Activated gamma-delta T cell treated with anti-CD3 and anti-CD28 coated beads, Interleukin-2, amount 50 U/mL, for 16 hours (primary cell): Measurements from ENCODE around the gene PARD3.

ENCODE experiments used
- DNase-seq: peaks from one replicate; pipeline ENCODE4 v3.0.0-alpha.2; 2020; ENCODE audit warnings: low read depth

Gene PARD3

DNA sequence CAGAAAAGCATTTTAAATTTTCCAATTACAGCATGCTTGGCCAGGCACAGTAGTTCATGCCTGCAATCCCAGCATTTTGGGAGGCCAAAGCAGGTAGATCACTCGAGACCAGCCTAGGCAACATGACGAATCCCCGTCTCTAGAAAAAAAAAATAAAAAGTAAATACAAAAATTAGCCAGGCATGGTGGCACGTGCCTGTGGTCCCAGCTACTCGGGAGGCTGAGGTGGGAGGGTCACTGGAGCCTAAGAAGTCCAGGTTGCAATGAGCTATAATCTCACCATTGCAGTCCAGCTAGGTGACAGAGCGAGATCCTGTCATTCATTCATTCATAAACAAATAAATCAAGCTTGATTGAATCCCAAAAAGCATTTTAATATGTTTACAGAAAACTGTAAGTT is 234.9 kb downstream of the PARD3 start:
- no peak for DNase-seq

DNA sequence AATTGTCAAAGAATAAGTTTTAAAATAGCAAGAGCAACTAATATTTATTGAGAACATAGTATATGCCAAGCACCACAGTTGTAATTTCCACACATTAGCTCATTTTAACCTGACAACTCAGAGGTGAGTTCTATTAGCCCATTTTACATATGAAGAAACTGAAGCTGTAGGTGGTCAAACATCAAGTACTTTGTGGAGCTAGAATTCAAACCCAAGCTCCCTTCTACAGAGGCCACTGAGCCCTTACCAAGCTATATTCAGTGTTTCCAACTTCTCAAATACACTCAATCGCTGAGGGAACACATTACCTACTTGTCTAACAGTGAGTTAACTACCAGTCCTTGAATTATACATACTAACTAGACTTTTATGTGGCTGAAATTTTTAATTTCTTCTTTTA is 236.6 kb downstream of the PARD3 start:
- no peak for DNase-seq

DNA sequence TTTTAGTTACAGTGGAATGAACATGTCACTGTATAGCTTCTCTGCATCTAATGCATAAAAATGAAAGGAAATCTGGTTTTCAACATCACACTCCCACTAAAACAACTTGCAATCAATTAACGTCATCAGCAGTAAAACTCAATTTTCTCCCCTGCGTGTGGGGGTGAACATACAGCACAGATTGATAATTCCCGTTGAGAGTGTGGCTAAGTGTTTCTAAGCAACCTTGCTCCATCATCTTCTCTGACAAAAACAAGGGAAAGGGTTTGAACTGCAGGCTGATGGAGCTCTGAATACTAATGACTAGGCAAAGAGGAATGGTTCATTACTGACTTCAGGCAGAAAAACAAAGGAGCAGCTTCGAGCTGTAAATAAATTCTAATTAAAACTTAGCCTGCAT is 238.3 kb downstream of the PARD3 start:
- DNase-seq = no peak

GRCh38 chr10:34575882-34576281 is 239.2 kb downstream of the PARD3 start:
- DNase-seq = no peak

DNA sequence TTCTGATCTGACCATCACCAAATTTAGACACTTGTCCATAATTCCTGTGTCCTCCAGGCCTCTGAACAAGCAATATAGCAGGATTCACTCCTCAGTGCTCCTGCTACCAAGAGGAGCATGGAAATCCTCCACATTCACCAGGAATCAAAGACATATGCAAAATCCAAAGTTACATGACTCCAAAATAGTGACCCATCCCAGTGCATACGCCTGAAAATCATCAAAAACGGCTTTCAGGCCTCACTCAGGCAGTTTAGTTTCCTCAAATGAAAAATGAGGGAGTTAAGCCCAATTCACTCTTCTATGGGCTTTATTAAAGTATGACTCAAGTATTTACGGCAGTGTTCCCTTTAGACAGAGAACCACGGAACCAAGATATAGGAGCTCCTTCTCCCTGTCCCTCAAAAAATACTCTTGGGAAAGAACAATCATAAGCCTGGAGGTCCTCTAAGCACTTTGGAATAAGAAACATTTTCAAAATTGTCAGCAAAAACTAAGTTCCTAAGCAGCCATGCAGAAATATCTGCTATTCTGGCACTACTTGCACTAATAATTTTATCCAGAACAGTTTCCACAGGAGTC is 240.7 kb downstream of the PARD3 start:
- DNase-seq = no peak

- no peak for DNase-seq
These were observed 244.2 kb downstream of the PARD3 start for GRCh38 chr10:34570887-34571286.

DNA sequence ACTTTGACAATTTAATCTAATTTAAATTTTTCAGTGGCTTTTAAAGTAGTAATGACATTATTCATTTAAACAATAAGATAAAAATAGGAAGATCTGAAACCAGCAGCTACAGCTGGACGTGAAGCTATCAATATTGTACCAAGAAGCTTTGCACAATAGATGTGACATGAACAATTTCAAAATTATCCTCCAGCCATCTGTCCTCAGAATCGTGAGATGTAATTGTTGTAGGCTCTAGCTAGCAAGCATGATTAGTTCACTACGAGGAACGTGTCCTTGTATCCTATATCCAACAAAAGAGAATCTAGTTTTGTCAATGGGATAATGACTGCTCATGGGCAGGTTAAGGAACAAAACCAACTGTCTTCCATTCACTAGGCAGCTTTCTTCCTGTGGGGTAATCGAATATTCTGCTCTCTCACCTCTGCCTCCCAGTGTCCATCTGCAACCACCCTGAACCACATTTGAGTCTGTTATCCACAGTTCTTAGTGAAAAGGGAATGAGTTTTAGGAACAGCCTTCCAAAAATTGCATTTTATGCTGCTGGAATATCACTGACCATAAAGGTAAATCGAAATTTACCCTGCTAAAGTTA is 247.3 kb downstream of the PARD3 start:
- no peak for DNase-seq

DNA sequence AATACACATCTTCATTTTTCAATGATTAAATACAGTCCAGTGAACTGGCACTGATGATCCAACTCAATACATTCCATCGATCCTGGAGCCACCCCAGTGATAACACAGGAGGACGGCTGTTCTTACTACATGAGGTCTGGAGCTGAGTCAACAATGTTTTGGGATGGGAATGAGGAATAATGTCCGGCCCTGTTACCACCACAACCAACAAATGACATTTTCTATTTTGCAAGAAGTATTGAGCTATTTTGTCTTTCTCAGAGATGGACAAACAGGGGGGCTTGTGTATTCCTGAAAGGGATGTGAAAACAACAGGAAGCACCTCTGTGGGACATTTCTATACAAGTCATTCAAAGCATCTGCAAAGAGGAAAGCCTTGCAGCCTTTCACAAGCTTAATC is 249.2 kb downstream of the PARD3 start:
- DNase-seq = no peak

DNA sequence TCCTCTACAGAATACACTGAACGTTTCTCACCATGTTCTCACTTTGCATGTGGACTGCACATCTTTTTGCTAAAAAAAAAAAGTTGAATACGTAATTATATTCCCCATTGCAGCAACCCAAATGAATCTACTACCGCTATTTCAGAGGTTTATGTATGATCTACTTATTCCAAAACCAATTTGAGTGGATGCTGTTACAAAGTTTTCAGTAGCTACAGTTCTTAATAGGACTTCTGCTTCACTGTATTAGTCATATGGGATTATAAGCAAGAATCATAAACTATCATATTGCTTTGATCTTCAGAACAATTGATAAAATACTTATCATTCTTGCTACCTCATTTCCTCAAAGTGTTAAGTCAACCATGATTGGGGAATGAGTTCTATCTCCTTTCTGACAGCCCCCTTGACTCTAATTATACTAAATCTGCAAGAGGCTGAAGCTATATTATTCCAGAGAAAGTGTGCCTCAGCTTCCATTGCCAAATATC is 257.0 kb downstream of the PARD3 start:
- DNase-seq = no peak

- DNase-seq = no peak
These were observed 257.9 kb downstream of the PARD3 start for GRCh38 chr10:34557173-34557572.

DNA sequence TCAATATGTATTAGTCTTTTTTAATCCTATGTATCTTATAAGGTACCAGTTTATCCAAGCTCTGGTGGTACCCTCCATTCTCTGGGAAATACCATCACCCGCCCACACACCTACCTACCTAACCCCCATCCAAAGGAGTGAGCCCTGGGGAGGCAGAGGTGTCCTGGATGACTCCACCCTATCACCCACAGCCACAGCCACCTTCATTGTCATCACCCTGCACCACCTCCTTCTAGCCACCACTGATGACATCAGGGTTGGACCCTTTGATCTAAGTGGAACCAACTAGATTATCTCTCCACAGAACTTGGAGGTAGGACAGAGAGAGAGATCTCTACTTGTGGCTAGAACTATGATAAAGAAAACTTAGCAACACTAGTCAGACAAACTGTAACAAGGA is 259.4 kb downstream of the PARD3 start:
- DNase-seq = no peak

DNA sequence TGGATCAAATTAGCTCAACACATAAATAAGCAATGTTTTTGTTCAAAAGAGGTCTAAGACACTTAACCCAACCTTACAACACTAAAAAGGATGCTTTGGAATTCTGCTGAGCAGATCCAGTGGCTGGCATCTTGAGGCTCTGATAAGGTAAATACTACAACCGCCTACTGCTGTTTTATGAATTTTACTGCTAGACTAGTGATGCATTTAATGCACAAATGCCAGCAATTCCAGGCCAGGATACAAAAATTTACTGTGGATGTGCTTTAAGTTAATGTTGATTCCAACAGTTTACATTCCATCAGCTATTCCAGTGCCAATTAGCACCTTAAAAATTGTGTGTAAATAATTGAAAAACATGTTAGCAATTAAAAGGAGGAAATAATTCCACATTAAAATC is 261.3 kb downstream of the PARD3 start:
- DNase-seq = no peak

DNA sequence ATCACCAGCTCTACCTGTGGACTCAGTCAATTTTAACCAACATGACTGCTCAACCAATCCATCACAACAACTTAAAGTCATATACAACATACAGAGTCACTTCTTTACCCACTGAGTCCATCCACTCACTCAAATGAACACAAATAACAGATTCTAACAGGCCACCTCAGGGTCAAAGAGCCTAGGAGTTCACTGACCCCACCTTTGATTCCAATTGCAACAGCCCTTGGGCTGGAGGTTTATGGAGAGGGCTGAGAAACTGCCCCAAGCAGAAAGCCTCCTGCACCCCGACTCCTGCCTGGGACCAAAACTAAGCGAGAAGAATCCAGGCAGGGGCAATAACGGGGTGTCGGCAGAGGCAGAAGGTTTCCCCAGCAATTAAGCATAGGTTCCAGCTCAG is 263.8 kb downstream of the PARD3 start:
- no peak for DNase-seq

DNA sequence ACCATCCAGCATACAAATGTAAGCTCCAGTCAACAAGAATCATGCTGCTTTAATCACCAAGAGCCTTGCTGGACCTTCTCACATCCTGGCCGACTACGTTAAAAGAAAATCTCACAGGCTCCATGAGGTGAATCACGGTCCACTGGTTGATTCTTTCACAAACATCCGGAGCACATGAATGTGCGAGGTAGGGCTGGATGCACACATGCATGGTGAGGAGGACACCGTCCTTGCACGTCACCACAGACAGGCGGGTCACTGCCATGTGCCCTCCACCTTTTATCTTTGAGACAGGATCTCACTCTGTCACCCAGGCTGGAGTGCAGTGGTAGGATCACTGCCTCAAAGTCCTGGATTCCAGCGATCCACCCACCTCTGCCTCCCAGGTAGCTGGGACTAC is 265.1 kb downstream of the PARD3 start:
- DNase-seq = no peak

DNA sequence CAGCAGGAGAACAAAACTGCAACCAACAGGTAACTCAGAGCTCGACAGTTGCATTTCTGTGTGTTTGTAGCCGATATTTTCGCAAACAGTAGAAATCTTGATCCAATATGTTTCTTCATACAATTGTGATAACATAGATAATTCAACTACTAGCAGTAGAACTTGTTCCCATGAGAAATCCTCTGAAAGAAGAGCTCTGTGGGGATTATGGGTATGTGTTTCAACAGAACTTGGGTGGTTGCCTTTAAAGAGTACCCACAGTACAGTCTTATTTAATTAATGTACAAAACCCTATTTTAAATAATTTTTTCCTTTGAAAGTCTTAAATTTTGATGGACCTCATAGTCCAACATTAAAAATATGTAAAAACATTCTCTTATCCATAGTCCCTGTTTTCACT is 266.1 kb downstream of the PARD3 start:
- no peak for DNase-seq

DNA sequence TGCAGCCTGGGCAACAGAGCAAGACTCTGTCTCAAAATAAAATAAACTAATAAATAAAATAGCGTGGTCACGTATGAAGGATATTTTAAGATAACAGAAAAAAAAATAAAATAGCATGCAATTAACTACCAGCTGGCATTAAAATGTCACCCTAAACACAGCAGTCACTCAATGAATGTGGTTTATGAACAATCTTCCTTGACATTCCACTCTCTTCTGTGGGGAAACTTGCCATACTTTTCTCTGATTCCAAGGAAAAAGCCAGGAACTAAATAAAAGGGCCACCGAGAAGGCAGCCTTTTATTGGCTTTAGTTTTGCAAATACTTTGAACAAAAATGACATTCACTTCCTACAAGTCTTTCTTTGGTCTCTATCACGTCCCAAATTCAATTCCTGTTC is 266.6 kb downstream of the PARD3 start:
- no peak for DNase-seq

GRCh38 chr10:34547695-34548094 is 267.4 kb downstream of the PARD3 start:
- no peak for DNase-seq

DNA sequence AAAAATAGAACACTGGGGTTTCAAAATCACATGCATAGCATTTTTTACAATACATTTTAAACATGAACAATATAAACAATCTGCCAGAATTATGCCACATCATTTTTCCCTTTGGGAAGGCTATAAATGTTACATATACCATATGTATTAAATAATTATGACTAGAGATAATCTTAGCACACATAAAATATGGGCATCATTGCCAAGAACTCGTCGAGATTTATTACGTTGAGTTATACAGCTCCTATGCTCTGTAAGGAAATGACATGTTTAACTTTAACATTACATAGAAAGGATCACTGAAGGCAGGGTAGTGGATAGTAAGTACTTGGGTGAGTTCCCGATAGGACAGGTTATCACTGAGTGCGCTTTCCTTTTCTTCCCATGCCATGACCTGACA is 267.8 kb downstream of the PARD3 start:
- DNase-seq = no peak

DNA sequence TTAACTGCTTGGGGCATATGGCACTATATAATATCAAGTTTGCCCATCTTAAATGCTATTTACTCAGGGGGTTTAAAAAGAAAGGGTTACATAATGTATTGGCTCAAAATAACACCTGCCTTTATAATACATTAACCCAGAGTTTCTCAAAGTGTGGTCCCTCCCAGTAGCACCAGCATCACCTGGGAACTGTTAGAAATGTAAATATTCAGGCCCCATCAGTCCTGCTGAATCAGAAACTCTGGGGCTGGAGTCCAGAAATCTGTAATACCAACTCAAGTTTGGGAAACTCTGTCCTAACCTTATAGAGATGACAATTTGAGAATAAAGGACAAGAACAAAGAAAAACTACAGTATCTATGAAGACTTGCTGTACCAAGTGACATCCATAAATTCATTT is 270.7 kb downstream of the PARD3 start:
- DNase-seq = no peak

DNA sequence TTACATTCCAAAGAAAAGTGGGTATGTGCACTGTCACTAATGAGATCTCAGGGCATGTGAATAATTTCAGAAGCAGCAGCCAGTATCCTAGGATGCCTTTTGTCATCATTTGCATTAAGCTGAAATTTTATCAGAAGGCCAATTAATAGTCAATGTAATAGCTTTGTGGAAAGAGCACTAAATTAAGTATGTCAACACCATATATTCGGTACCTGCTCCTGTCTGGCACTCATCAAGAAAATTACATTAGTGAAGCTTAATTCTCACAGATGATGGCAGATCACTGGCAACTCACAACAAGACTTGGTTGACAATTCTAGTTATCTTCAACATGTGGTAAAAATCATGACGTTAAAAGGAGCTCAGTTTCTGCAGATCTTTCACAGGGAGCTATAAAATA is 271.4 kb downstream of the PARD3 start:
- DNase-seq = no peak

- no peak for DNase-seq
These were observed 274.6 kb downstream of the PARD3 start for GRCh38 chr10:34540492-34540891.

DNA sequence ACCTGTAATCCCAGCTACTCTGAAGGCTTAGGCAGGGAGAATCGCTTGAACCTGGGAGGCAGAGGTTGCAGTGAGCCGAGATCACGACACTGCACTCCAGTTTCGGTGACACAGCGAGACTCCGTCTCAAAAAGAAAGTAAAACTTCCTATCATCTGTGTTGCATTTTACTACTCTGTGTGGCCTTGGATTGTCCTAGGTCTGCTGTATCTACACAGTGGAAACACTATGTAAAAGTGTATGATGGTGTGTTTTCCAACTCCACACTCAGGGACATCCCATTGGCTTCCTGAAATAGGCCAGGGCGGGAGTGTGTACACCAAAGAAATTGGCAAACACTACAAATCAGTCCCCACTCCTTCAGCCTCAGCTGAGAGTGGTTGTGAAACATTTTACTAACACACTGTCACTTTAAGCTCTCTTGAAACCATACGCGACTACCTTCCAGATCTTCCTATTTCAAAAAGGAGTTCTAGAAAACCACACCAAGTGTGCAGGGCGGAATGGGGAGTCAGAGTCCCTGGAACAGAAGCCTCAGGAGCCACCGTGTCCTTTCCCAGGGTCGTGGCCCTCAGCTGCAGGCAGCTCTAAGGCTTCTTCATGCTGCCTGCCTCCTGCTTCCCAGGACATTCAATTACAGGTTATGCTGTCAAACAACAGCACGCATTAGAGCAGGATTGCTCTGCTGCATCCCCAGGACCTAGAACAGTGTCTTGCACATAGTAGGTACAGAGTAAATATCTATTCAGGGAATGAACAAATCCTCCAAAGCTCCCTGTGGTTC is 275.4 kb downstream of the PARD3 start:
- no peak for DNase-seq

- no peak for DNase-seq
These were observed 276.7 kb downstream of the PARD3 start for GRCh38 chr10:34538281-34538829.
